ENCODE results near the gene TBATA. TPM values are rescaled to one million over a fixed set of nuclear protein-coding genes. Genes with fewer than 3 reads are reported as not detected.

TBATA gene
- total RNA-seq, 1 donor from 2014 or later, result not detected

DNA sequence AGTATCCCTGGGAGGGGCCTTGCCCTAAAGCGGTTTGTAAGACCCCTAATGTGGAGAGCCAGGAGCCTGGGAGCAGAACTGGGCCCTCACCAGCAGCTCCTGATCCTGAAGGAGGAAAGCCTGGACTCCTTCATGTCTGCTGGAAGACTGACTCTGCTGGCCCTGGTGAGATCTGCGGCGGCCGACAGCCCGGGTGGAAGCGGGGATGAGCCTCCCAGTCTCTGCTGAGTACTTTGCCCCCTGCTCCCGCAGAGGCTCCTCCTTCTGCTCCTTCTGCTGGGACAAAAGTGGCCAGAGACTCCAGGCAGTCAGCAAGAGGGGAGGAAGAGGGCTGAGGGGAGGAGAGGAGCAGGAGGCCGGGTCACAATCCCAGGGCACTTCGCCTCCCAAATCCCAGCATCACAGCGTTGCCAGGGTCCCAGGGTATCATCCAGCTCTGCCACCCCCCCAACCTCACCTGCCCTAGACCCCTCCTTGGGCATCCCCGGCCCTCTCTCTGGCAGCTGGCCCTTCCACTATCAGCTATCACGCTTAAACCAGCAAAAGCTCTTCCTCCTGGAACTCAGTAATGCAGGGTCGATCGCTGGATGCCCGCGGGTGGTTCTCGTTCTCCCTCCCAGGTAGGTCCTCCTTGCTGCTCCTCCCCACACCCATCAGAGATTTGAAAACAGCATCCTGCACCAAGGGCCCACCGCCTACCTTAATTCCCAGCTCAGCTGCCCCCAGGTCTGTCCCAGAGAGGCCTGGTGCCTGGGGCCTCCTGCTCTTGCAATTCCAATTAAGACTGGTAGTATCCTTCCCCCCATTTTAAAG lies 7.9 kb downstream of the TBATA start:
- peaks cover 6% of the 10 kb centered on the region for H3K9me3 Mint-ChIP-seq (ENCODE audit: unreplicated experiment)
- H3K27ac Mint-ChIP-seq (ENCODE audit: unreplicated experiment), result no peak overlapping the region
- no peak for DNase-seq
- peaks cover 2% of the 10 kb centered on the region for H3K4me1 Mint-ChIP-seq (ENCODE audit: low read depth, unreplicated experiment)
- peaks cover 9% of the 10 kb centered on the region for H3K27me3 Mint-ChIP-seq (ENCODE audit: unreplicated experiment)
- TF ChIP-seq, protein P1, sequence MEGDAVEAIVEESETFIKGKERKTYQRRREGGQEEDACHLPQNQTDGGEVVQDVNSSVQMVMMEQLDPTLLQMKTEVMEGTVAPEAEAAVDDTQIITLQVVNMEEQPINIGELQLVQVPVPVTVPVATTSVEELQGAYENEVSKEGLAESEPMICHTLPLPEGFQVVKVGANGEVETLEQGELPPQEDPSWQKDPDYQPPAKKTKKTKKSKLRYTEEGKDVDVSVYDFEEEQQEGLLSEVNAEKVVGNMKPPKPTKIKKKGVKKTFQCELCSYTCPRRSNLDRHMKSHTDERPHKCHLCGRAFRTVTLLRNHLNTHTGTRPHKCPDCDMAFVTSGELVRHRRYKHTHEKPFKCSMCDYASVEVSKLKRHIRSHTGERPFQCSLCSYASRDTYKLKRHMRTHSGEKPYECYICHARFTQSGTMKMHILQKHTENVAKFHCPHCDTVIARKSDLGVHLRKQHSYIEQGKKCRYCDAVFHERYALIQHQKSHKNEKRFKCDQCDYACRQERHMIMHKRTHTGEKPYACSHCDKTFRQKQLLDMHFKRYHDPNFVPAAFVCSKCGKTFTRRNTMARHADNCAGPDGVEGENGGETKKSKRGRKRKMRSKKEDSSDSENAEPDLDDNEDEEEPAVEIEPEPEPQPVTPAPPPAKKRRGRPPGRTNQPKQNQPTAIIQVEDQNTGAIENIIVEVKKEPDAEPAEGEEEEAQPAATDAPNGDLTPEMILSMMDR (IDR thresholded peaks at IDR 0.05; ENCODE audit: partially characterized antibody, unreplicated experiment), result no peak
- H3K36me3 Mint-ChIP-seq (ENCODE audit: unreplicated experiment), result peaks cover 5% of the 10 kb centered on the region
- H3K4me3 Mint-ChIP-seq (ENCODE audit: unreplicated experiment), result no peak overlapping the region

GRCh38 chr10:70776455-70777005 lies 8.6 kb downstream of the TBATA start:
- no peak for DNase-seq
- Mint-ChIP-seq H3K27ac (ENCODE audit: unreplicated experiment) (no peak overlapping the region), H3K4me1 (ENCODE audit: low read depth, unreplicated experiment) (peaks cover 2% of the 10 kb centered on the region), H3K27me3 (ENCODE audit: unreplicated experiment) (peaks cover 12% of the 10 kb centered on the region), H3K36me3 (ENCODE audit: unreplicated experiment) (peaks cover 5% of the 10 kb centered on the region), H3K4me3 (ENCODE audit: unreplicated experiment) (no peak overlapping the region), H3K9me3 (ENCODE audit: unreplicated experiment) (peaks cover 11% of the 10 kb centered on the region)
- TF ChIP-seq, protein P1 (IDR thresholded peaks at IDR 0.05; ENCODE audit: partially characterized antibody, unreplicated experiment), result no peak

- H3K4me3 Mint-ChIP-seq (ENCODE audit: unreplicated experiment), result no peak overlapping the region
- DNase-seq, result no peak
- H3K27ac Mint-ChIP-seq (ENCODE audit: unreplicated experiment), result no peak overlapping the region
- peaks cover 5% of the 10 kb centered on the region for H3K36me3 Mint-ChIP-seq (ENCODE audit: unreplicated experiment)
- peaks cover 11% of the 10 kb centered on the region for H3K9me3 Mint-ChIP-seq (ENCODE audit: unreplicated experiment)
- TF ChIP-seq, protein P1 (IDR thresholded peaks at IDR 0.05; ENCODE audit: partially characterized antibody, unreplicated experiment), result no peak
- peaks cover 2% of the 10 kb centered on the region for H3K4me1 Mint-ChIP-seq (ENCODE audit: low read depth, unreplicated experiment)
- H3K27me3 Mint-ChIP-seq (ENCODE audit: unreplicated experiment), result peaks cover 12% of the 10 kb centered on the region
Measured at GRCh38 chr10:70775679-70776454, 9.3 kb downstream of the TBATA start.

DNA sequence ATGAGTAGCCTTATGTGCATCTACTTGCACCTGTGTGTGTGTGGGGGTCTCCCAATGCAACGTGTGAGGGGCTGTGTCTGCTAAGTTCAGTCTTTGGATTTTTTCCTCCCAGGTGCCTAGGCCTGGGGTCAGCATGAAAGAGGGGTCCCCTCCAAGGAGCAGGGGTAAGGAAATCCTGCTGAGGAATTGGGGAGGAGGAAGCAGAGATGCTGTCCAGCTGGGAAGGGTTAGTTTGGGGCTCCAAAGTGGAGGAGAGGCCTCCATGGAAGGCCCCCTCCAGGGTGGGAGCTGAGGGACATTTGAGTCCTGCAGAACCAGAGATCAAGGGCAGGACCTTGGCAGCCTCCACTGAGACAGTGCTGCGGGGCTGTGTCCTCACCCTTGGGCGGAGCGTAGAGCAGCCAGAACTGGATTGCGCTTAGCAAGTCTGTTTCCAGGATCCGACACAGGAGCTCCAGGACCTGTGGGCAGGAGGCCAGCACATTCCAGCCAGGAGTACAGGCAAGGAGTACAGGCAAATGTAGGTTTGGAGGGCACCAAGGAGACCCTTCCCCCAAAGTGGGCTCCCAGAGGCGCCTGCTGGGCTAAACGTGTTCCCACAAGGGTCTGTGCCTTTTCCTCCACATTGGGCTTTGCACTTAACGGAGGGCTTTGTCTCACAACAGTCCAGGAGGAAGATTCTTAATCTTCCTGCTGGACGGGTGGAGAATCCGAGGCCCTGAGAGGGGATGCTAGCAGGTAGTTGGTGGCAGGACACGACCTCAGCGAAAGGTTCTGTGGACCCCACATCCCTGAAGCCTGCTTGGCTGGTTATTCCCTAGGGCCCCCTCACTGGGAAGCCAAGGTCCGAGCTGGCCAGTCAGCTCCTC lies 10.1 kb downstream of the TBATA start:
- Mint-ChIP-seq H3K27me3 (ENCODE audit: unreplicated experiment) (peaks cover 12% of the 10 kb centered on the region), H3K27ac (ENCODE audit: unreplicated experiment) (no peak overlapping the region), H3K4me1 (ENCODE audit: low read depth, unreplicated experiment) (peaks cover 2% of the 10 kb centered on the region), H3K4me3 (ENCODE audit: unreplicated experiment) (no peak overlapping the region), H3K9me3 (ENCODE audit: unreplicated experiment) (peaks cover 11% of the 10 kb centered on the region), H3K36me3 (ENCODE audit: unreplicated experiment) (peaks cover 5% of the 10 kb centered on the region)
- no peak for DNase-seq
- TF ChIP-seq, protein P1 (IDR thresholded peaks at IDR 0.05; ENCODE audit: partially characterized antibody, unreplicated experiment), result no peak
